GM10847 (cell line): Measurements from ENCODE around the gene TUSC2.

ENCODE experiments used
- POLR2A ChIP-seq: IDR thresholded peaks from 2 replicates; pipeline ENCODE4 v1.6.1; 2011; ENCODE audit not compliant: insufficient read length; ENCODE audit errors: extremely low read depth

Gene TUSC2

GRCh38 chr3:50299638-50299928 lies 28.4 kb downstream of the TUSC2 start:
- no peak for TF ChIP-seq POLR2A

GRCh38 chr3:50298836-50299637 lies 29.0 kb downstream of the TUSC2 start, which contains the start of the genes HYAL3 and NAA80:
Gene HYAL3, minus strand, starts transcription at chr3:50299405. Its CDS starts 3,803 bp downstream, at chr3:50295602.
Gene NAA80, minus strand, starts transcription at chr3:50299405. Its CDS starts 1,942 bp downstream, at chr3:50297463.
- peak; percentile 95 for TF ChIP-seq POLR2A

- TF ChIP-seq POLR2A, result no peak
These were observed 29.9 kb downstream of the TUSC2 start for GRCh38 chr3:50297896-50298725.

- no peak for TF ChIP-seq POLR2A
These were observed 30.6 kb downstream of the TUSC2 start for GRCh38 chr3:50297384-50297775.

- no peak for TF ChIP-seq POLR2A
These were observed 31.2 kb downstream of the TUSC2 start for GRCh38 chr3:50296721-50297383.

GRCh38 chr3:50295553-50296431 lies 32.2 kb downstream of the TUSC2 start:
- no peak for TF ChIP-seq POLR2A

GRCh38 chr3:50294492-50295403 lies 33.3 kb downstream of the TUSC2 start:
- TF ChIP-seq POLR2A, result no peak

- TF ChIP-seq POLR2A, result no peak
These were observed 33.9 kb downstream of the TUSC2 start for GRCh38 chr3:50294089-50294488.

- TF ChIP-seq POLR2A, result no peak
These were observed 34.8 kb downstream of the TUSC2 start for GRCh38 chr3:50293079-50293801.

GRCh38 chr3:50292159-50293078 lies 35.6 kb downstream of the TUSC2 start, which contains the start of gene IFRD2:
Gene IFRD2, minus strand, starts transcription at chr3:50292429. Its CDS starts 155 bp downstream, at chr3:50292274.
- TF ChIP-seq POLR2A, result peak; percentile 34

- no peak for TF ChIP-seq POLR2A
These were observed 37.8 kb downstream of the TUSC2 start for GRCh38 chr3:50290161-50290641.

- no peak for TF ChIP-seq POLR2A
These were observed 38.9 kb downstream of the TUSC2 start for GRCh38 chr3:50289130-50289529.
